DMS 273 (cell line): ENCODE data around the gene LRRN3.

Experiments
- DNase-seq: peaks from one replicate; lab custom pipeline; 2025; ENCODE audit not compliant: unreplicated experiment; lab: John Stamatoyannopoulos, UW

LRRN3 gene

GRCh38 chr7:111159426-111159825, 68.5 kb downstream of the LRRN3 start:
- no peak for DNase-seq

GRCh38 chr7:111160297-111160696, 69.4 kb downstream of the LRRN3 start:
- no peak for DNase-seq

GRCh38 chr7:111162692-111163091, 71.8 kb downstream of the LRRN3 start:
- no peak for DNase-seq

DNA sequence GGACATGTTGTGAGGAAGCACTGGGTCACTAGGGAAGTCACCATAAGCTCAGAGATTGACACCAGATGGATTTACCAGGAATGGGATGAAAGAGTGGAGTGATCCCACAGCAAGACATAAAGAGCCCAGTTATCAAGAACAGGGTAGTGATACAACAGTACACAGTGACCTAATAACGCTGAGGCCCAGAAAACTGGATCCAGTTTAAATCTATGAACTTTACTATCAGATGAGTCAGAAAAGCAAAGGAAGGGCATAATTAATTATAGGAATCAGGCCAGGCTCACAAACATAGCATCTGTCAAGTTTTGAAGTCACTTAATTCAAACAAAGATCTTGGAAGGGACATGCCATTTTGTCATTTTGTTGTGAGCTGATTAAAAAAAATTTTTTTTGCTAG, 73.5 kb downstream of the LRRN3 start:
- DNase-seq, result peak; percentile 60

GRCh38 chr7:111168182-111168581, 77.3 kb downstream of the LRRN3 start:
- peak; percentile 93 for DNase-seq

DNA sequence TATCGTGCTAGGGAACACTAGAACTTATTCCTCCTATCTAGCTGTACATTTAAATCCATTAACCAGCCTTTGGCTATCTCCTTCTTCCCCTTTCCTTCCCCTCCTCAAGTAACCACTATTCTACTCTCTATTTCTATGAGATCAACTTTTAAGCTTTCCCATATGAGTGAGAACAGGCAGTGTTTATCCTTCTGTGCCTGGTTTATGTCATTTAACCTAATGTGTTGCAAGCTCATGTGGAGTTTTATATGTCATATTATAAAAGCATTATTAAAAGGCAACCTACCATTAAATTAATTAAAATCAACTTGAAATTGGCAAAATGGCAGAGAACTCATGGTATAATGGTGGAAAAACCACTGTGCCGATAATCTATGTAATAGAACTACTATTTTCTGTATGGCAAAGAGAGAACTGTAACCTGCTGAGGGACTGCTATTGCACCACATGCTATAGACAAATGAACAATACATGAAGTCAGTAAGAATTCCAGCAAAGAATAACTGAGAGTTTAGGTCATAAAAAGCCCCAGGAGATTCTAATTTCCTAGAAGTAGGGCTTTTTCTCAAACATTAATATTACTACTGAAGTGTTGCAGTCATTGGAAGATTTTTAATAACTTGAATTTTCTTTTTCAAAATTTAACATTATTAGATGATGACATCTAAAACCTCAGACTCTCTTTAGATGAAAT, 81.8 kb downstream of the LRRN3 start:
- DNase-seq, result no peak

DNA sequence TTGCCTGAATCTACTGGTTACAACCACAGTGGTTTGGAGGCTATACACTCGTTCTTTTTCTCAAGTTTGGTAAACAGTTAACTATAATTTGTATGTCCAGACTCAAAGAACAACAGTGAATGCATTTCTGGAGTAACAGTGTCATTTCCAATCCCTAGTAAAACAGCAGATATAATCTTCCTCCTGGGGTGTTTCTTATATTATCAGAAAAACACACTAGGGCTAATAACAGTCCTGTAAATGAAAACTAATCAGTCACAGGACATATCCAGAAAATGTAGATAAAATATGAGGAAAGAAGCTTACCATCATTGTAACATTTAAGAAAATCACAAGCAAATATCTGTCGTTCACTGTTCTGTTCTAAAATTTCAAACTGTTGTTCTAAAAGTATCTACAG, 82.6 kb downstream of the LRRN3 start:
- no peak for DNase-seq

DNA sequence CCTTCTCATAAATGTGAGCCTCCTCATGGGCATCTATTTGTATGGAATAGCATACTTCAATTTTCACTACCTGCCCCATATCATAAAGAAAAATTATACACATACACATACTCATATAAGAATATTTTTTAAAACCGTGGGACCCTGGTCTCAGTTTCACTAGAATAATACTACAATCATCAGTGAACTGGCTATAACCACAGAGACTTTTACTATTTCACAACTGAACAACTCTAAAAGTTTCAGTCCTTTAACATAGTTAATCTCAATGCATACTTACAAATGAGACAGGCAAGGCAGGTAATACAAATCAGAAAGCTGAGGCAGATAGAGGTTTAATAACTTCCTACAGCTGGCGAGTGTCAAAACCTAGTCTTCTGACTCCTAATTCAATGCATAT, 83.1 kb downstream of the LRRN3 start:
- peak; percentile 43 for DNase-seq

- DNase-seq, result peak; percentile 42
These were observed 83.6 kb downstream of the LRRN3 start for GRCh38 chr7:111174510-111174909.
